Limb (tissue), 2 donors: ENCODE data around the gene ZNF425.
"Not testable (repeated sequence)": the region's sequence is repeated elsewhere in the genome, so short reads cannot be mapped to it uniquely, and the experiment has no call there.

Experiments
- DNase-seq, 2 donors: peaks; one replicate each; pipeline ENCODE4 v3.0.0-alpha.2; 2016; ENCODE audit errors: extremely low spot score in 2 of 2

The ZNF425 gene

GRCh38 chr7:149074116-149074885 is 51.8 kb downstream of the ZNF425 start:
- DNase-seq, result no peak

- DNase-seq, result no peak
Measured at GRCh38 chr7:149072438-149072775, 53.7 kb downstream of the ZNF425 start.

- peak in 1 of 2 donors; percentile 33 for DNase-seq
Measured at GRCh38 chr7:149071641-149072437, 54.3 kb downstream of the ZNF425 start.

- no peak for DNase-seq
Measured at GRCh38 chr7:149071182-149071635, 54.9 kb downstream of the ZNF425 start.

- DNase-seq, result no peak
Measured at GRCh38 chr7:149070372-149071125, 55.6 kb downstream of the ZNF425 start.

- DNase-seq, result no peak
Measured at GRCh38 chr7:149067869-149068268, 58.3 kb downstream of the ZNF425 start.

- DNase-seq, result no peak
Measured at GRCh38 chr7:149063476-149063875, 62.6 kb downstream of the ZNF425 start.

GRCh38 chr7:149062217-149062899 is 63.8 kb downstream of the ZNF425 start:
- DNase-seq, result not testable (repeated sequence)

- DNase-seq, result peak in 1 of 2 donors; percentile 5
Measured at GRCh38 chr7:149060156-149060555, 66.0 kb downstream of the ZNF425 start.

GRCh38 chr7:149053885-149054284 is 72.2 kb downstream of the ZNF425 start:
- DNase-seq, result no peak

- DNase-seq, result no peak
Measured at GRCh38 chr7:149053384-149053783, 72.7 kb downstream of the ZNF425 start.
